ENCODE results near the gene TRIM21.
"Not testable (repeated sequence)": the region's sequence is repeated elsewhere in the genome, so short reads cannot be mapped to it uniquely, and the experiment has no call there.

The TRIM21 gene
- 22.9 to 44.7 (median 38.8) reads per million in 9 experiments for total RNA-seq

DNA sequence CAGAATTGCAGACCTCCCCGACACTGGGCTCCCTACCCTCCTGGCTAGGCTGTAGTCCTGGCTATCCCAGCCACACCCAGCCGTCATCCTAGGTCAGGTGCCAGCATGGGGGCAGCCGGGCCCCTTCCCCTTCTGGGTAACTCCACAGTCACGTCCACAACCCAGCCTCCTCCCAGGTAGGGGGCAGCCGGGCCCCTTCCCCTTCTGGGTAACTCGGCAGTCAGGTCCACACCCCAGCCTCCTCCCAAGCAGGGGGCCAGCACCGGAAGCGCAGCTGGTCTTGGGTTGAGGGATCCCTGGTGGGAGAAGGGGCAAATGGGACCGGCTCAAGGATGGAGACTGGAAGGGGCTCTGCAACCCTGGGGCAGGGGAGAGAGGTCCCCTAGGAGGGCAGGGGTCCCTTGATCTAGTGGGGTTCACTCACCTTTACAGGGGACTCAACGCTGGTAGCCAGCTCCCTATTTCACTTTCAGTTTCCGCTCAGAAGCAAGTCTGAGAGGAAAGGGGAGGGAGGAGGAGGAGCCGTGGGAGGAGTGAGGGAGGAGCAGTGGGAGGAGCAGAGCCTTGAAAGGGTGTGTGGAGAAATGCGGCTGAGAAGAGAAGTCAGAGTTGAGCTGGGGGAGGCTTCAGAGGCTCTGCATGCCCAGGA is at the start of gene TRIM21:
Gene TRIM21 (minus strand): TSS at position 494 of the 649 bp plus-strand sequence. CDS start 3,293 bp downstream, outside the sequence.
- H3K27me3 Mint-ChIP-seq, result peaks cover 19 to 26% of the 10 kb centered on the region in 2 donors
- H3K4me1 Mint-ChIP-seq (ENCODE audit: low read depth in 2 of 2), result peaks cover 35 to 39% of the 10 kb centered on the region in 2 donors

DNA sequence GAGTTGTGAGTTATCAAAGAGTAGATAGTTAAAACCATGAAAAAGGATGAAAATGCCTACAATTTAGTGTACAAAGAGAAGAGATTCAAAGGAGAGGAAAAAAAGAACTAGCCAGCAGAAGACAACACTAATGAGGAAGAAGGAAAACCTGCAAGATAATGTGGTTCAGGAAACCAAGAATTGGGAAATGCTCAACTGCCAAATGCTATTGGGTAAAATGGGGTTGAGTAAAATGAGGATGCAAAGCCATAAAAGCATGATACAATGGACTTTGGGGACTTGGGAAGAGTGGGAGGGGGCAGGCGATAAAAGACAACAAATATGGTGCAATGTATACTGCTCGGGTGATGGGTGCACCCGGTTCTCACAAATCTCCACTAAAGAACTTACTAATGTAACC is 48.0 kb upstream of the TRIM21 start:
- DNase-seq (no peak), ATAC-seq (replicated peaks) (no peak)
- H3K9me3 Mint-ChIP-seq, result no peaks in the 10 kb centered on the region
- no peaks in the 10 kb centered on the region for H3K36me3 Mint-ChIP-seq (ENCODE audit: insufficient read depth)
- H3K27ac Mint-ChIP-seq, result no peak overlapping the region
- H3K4me3 Mint-ChIP-seq, result no peak overlapping the region
- peaks cover 17 to 19% of the 10 kb centered on the region in 2 donors for H3K27me3 Mint-ChIP-seq
- no peaks in the 10 kb centered on the region for H3K4me1 Mint-ChIP-seq (ENCODE audit: low read depth in 2 of 2)

More for the DNA sequence above, at the start of gene TRIM21:
- H3K4me3 Mint-ChIP-seq, result peak within 1 kb of the TSS; percentile 91 to 95
- DNase-seq, result peak; percentile 85 to 94 (median 89)
- H3K9me3 Mint-ChIP-seq, result no peaks in the 10 kb centered on the region
- peak; percentile 99 for ATAC-seq (replicated peaks)
- H3K27ac Mint-ChIP-seq, result peak within 1 kb of the TSS; percentile 95 to 98
- peaks cover 22% of the 10 kb centered on the region for H3K36me3 Mint-ChIP-seq (ENCODE audit: insufficient read depth)

DNA sequence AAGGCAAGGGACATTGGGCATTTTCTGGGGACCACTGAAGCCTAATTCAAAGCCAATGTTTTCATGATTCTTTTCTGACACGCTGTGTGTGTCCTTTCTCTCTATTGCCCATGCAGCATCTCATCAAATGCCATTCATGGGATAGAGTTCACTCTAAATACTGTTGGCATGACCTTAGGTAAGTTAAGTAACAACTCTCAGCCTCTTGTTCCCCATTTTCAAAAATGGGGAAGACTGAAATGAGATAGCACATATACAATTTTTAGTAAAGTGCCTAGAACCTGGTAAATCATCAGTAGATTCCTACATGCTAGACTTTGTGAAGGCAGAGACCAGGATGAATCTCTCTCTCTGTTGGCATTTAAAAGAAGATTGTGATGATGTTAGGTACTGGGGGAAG is 42.9 kb upstream of the TRIM21 start:
- H3K27ac Mint-ChIP-seq, result no peak overlapping the region
- peaks cover 31 to 50% of the 10 kb centered on the region in 2 donors for H3K27me3 Mint-ChIP-seq
- no peak overlapping the region for H3K4me3 Mint-ChIP-seq
- no peaks in the 10 kb centered on the region for H3K36me3 Mint-ChIP-seq (ENCODE audit: insufficient read depth)
- ATAC-seq (replicated peaks) (no peak), DNase-seq (no peak)
- no peaks in the 10 kb centered on the region for H3K4me1 Mint-ChIP-seq (ENCODE audit: low read depth in 2 of 2)
- H3K9me3 Mint-ChIP-seq, result no peaks in the 10 kb centered on the region

DNA sequence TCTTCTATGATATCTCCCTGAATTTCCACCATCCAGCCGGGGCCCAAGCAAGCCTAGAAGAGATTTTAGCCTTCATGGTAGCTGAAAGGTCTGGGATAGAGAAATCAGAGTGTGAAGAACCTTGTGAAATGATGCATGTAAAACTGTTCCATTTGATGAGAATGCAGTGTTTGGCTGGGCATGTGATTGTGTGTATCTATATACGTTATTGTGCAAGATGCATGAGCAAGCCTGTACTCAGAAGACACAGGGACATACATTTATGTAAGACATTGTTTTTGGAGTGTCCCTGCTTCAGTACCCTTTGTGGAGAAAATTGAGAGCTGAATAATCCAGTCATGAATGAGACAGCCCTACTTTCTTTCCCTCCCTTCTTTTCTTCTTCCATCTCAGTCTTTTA is 40.4 kb upstream of the TRIM21 start:
- no peaks in the 10 kb centered on the region for H3K4me1 Mint-ChIP-seq (ENCODE audit: low read depth in 2 of 2)
- H3K36me3 Mint-ChIP-seq (ENCODE audit: insufficient read depth), result no peaks in the 10 kb centered on the region
- no peak for ATAC-seq (replicated peaks)
- no peak overlapping the region for H3K27ac Mint-ChIP-seq
- no peak for DNase-seq
- H3K9me3 Mint-ChIP-seq, result no peaks in the 10 kb centered on the region
- H3K27me3 Mint-ChIP-seq, result peaks cover 34 to 58% of the 10 kb centered on the region in 2 donors
- H3K4me3 Mint-ChIP-seq, result no peak overlapping the region

DNA sequence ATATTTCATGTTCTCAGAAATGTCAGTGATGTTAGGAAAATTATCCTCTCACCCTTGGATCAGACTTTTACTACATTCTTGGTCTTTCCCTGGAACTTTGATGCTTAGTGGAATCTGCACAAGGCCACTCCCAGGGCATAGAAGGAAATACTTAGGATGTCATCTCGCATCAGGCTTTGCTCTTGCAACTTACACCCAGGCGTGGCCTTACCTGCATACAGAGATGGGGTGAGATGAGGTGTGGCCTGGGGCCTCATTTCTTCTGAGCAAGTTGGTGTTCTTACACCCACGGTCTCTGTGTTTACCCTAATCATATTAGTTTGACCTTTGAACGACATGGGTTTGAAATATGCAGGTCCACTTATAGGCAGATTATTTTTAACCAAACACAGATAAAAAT is 36.5 kb upstream of the TRIM21 start:
- no peak overlapping the region for H3K27ac Mint-ChIP-seq
- no peaks in the 10 kb centered on the region for H3K9me3 Mint-ChIP-seq
- no peak for ATAC-seq (replicated peaks)
- H3K27me3 Mint-ChIP-seq, result peaks cover 15 to 34% of the 10 kb centered on the region in 2 donors
- DNase-seq, result no peak
- H3K4me1 Mint-ChIP-seq (ENCODE audit: low read depth in 2 of 2), result no peaks in the 10 kb centered on the region
- no peak overlapping the region for H3K4me3 Mint-ChIP-seq
- no peaks in the 10 kb centered on the region for H3K36me3 Mint-ChIP-seq (ENCODE audit: insufficient read depth)

DNA sequence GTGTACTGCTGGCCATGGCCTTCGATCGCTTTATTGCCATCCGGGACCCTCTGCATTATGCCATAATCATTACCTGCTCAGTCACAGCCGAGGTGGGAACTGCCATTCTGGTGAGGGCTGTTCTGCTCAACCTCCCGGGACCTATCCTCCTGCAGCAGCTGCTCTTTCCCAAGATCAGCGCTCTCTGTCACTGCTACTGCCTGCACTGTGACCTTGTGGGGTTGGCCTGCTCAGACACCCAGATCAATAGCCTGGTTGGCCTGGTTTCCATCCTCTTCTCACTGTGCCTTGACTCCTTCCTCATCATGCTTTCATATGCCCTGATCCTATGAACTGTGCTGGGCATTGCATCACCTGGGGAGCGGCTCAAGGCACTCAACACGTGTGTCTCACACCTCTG is 24.9 kb upstream of the TRIM21 start:
- H3K9me3 Mint-ChIP-seq, result no peaks in the 10 kb centered on the region
- no peak overlapping the region for H3K27ac Mint-ChIP-seq
- peaks cover 33 to 38% of the 10 kb centered on the region in 2 donors for H3K27me3 Mint-ChIP-seq
- no peak for ATAC-seq (replicated peaks)
- no peak overlapping the region for H3K4me3 Mint-ChIP-seq
- no peaks in the 10 kb centered on the region for H3K4me1 Mint-ChIP-seq (ENCODE audit: low read depth in 2 of 2)
- no peaks in the 10 kb centered on the region for H3K36me3 Mint-ChIP-seq (ENCODE audit: insufficient read depth)
- DNase-seq, result no peak

DNA sequence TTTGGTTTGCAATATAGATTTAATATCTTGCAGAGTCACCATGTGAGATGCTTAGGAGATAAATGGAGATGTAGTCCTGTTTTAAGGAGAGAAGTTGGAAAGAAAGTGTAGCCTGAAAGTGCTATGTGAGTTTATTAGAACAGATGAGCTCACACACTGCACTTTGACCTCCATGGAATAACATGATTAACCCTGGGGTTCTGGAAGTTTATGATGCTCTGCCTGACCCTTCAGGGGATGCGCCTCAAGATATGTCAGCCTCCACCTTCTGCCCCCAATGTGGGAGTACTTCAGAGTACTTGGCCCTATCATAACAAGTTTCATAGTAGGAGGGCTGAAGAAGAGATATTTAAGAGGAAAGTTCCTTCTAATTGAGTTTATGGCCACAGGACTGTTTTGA is 23.3 kb upstream of the TRIM21 start:
- Mint-ChIP-seq H3K4me1 (ENCODE audit: low read depth in 2 of 2) (no peaks in the 10 kb centered on the region), H3K36me3 (ENCODE audit: insufficient read depth) (no peaks in the 10 kb centered on the region), H3K27ac (no peak overlapping the region), H3K9me3 (no peaks in the 10 kb centered on the region), H3K27me3 (peaks cover 28 to 33% of the 10 kb centered on the region in 2 donors), H3K4me3 (no peak overlapping the region)
- ATAC-seq (replicated peaks) (no peak), DNase-seq (no peak)

DNA sequence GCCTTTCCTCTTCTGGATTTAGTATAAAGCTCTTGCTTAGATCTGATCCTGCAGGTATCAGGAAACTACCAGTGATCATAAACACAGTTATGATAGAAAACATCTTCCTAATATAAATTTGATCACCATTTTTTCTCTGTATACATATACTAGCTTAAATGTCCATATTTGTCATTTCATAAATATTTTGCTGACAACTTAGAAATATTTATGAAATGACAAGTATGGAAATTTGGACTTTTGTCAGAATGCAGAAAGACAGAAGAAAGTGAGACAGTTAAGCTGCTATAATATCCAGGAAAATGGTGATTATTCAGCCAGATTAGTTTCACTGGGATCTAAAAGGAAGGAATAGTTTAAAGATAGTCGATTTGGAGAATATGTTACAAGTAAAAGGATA is 22.8 kb upstream of the TRIM21 start:
- no peak overlapping the region for H3K27ac Mint-ChIP-seq
- no peaks in the 10 kb centered on the region for H3K9me3 Mint-ChIP-seq
- no peaks in the 10 kb centered on the region for H3K36me3 Mint-ChIP-seq (ENCODE audit: insufficient read depth)
- H3K4me1 Mint-ChIP-seq (ENCODE audit: low read depth in 2 of 2), result no peaks in the 10 kb centered on the region
- ATAC-seq (replicated peaks) (no peak), DNase-seq (no peak)
- H3K4me3 Mint-ChIP-seq, result no peak overlapping the region
- peaks cover 25 to 28% of the 10 kb centered on the region in 2 donors for H3K27me3 Mint-ChIP-seq

DNA sequence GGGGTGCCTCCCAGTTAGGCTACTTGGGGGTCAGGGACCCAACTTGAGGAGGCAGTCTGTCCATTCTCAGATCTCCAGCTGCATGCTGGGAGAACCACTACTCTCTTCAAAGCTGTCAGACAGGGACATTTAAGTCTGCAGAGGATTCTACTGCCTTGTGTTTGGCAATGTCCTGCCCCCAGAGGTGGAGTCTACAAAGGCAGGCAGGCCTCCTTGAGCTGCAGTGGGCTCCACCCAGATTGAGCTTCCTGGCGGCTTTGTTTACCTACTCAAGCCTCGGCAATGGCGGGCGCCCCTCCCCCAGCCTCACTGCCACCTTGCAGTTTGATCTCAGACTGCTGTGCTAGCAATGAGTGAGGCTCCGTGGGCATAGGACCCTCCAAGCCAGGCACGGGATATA is 12.7 kb upstream of the TRIM21 start:
- H3K4me1 Mint-ChIP-seq (ENCODE audit: low read depth in 2 of 2); ATAC-seq (replicated peaks); H3K9me3 Mint-ChIP-seq; H3K4me3 Mint-ChIP-seq; DNase-seq; H3K27ac Mint-ChIP-seq; H3K36me3 Mint-ChIP-seq (ENCODE audit: insufficient read depth): not testable (repeated sequence)
- H3K27me3 Mint-ChIP-seq, result peaks cover 57 to 63% of the 10 kb centered on the region in 2 donors

DNA sequence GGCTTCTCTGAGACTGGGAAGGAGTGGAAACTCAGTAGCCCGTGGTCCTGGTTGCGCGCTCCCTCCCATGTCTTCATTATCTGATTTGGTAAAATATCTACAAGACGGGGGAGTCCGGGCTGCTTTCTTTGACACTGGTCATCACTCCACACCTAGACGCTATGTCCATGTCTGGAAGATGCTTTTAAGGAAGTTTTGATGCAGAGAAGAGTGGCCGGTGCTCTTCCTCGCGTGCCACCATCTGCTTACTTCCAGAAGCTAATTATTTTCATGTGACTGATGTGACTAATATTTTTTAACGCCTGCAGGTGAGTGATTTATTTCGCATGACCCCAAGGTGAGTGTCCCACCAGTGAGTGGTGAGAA is 339 bp upstream of the TRIM21 start:
- peaks cover 35 to 39% of the 10 kb centered on the region in 2 donors for H3K4me1 Mint-ChIP-seq (ENCODE audit: low read depth in 2 of 2)
- H3K4me3 Mint-ChIP-seq, result peak overlapping the region; percentile 91 to 95
- DNase-seq, result no peak
- peaks cover 16% of the 10 kb centered on the region for H3K36me3 Mint-ChIP-seq (ENCODE audit: insufficient read depth)
- no peak for ATAC-seq (replicated peaks)
- H3K9me3 Mint-ChIP-seq, result peaks cover 1 to 2% of the 10 kb centered on the region in 2 donors
- H3K27me3 Mint-ChIP-seq, result peaks cover 23 to 31% of the 10 kb centered on the region in 2 donors
- H3K27ac Mint-ChIP-seq, result peak overlapping the region; percentile 95 to 98

DNA sequence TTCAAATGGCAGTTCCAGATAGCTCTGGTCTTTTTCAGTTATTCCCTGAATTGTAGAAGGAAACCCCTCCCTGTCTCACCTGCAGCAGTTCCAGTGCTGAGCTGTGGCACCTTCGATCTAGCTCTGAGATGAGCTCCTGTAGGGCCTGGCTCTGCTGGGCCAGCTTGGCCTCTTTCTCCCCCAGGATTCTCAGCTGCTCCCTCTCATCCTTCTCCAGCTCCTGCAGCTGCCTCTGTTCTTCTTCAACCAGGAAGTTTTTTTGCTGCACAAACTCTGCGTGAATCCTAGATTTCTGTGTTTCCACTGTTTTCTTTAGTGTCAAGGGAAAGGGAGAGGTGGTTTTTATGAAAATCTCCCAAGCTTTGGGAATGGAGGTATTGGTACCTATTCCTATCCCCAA is 5.3 kb downstream of the TRIM21 start:
- no peak overlapping the region for H3K4me3 Mint-ChIP-seq

DNA sequence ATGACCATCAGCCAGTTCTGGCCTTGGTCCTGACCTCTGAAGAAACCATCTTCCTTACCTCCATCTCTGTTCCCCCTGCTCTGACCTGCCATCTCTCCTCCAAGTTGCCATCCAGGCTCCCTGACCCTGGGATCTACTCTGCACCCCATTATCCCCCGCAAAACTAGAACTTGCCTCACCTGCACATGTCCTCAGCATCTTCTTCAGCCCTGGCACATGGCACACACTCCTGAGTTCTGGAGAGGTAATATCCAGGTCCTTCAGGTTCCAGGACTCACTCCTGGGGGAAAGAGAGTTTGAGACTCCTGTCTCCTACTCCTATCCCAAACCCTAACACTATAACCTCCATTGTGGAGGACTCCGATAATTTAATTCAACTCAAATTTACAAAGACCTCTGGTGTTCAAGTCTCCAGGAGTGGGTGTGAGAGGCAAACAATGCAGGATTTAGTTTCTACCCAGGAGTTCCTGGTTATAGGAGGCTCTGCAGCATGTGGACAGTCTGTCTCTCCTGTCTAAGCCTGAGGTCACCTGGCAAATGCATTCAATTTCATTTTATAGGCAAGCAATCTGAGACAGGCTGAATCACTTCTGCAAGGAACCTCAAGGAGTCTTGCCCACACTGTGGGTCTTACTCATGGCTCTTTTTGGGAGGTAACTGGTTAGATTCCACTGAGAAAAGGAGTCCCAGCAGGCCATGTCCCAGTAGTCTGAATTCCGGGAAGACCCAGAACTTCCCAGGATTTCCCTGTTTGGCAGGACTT is 7.3 kb downstream of the TRIM21 start:
- H3K27ac Mint-ChIP-seq, result peak overlapping the region in 1 of 2 donors; percentile 5
- ATAC-seq (replicated peaks) (no peak), DNase-seq (no peak)
- H3K9me3 Mint-ChIP-seq, result no peaks in the 10 kb centered on the region
- H3K4me1 Mint-ChIP-seq (ENCODE audit: low read depth in 2 of 2), result peaks cover 12 to 18% of the 10 kb centered on the region in 2 donors
- no peaks in the 10 kb centered on the region for H3K27me3 Mint-ChIP-seq
- no peak overlapping the region for H3K4me3 Mint-ChIP-seq
- peaks cover 51% of the 10 kb centered on the region for H3K36me3 Mint-ChIP-seq (ENCODE audit: insufficient read depth)

More for the DNA sequence above, 5.3 kb downstream of the TRIM21 start:
- H3K4me1 Mint-ChIP-seq (ENCODE audit: low read depth in 2 of 2), result peaks cover 28 to 33% of the 10 kb centered on the region in 2 donors
- DNase-seq, result no peak
- no peak for ATAC-seq (replicated peaks)
- no peaks in the 10 kb centered on the region for H3K9me3 Mint-ChIP-seq
- peak overlapping the region; percentile 47 to 59 for H3K27ac Mint-ChIP-seq
- peaks cover 57% of the 10 kb centered on the region for H3K36me3 Mint-ChIP-seq (ENCODE audit: insufficient read depth)
- no peaks in the 10 kb centered on the region for H3K27me3 Mint-ChIP-seq

DNA sequence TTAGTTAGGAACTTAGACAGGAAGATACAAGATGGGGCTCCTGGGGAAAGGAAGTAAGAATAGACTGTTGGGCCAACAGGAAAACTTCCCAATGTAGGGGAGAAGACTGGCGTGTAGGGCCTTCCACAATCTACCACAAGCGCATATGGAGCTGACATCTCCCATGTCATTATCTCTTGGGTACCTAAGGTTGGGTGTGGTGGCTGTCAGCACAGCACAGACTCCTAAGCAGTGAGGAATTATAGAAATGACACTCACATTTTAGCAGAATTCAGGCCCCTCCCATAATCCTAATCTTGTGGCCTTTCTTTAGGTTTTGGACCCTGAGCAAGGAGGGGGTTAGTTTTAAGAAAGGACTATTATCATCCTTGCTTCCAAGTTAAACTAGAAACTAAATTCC is 11.6 kb downstream of the TRIM21 start:
- ATAC-seq (replicated peaks) (no peak), DNase-seq (no peak)
- no peak overlapping the region for H3K4me3 Mint-ChIP-seq
- H3K27ac Mint-ChIP-seq, result no peak overlapping the region
- no peaks in the 10 kb centered on the region for H3K4me1 Mint-ChIP-seq (ENCODE audit: low read depth in 2 of 2)
- H3K27me3 Mint-ChIP-seq, result no peaks in the 10 kb centered on the region
- no peaks in the 10 kb centered on the region for H3K9me3 Mint-ChIP-seq
- peaks cover 28% of the 10 kb centered on the region for H3K36me3 Mint-ChIP-seq (ENCODE audit: insufficient read depth)

Data from effector memory CD8-positive, alpha-beta T cell (primary cell).